Osteoblast (primary cell): ENCODE results near the gene DAPK1. TPM values are rescaled to one million over a fixed set of nuclear protein-coding genes. Genes with fewer than 3 reads are reported as not detected.

ENCODE experiments used
- DNase-seq: peaks from one replicate; pipeline ENCODE4 v3.0.0; 2011; ENCODE audit warnings: low spot score, mixed read lengths; ENCODE audit not compliant: insufficient read length; ENCODE audit errors: missing footprints
- H2AFZ ChIP-seq: 2 replicates; pipeline ENCODE4 v1.6.0; 2011; ENCODE audit warnings: mild to moderate bottlenecking, low read length
- H3K27ac ChIP-seq: 2 replicates; pipeline ENCODE4 v1.5.1; 2011; ENCODE audit warnings: mild to moderate bottlenecking, low read depth, low read length, moderate library complexity
- H3K27me3 ChIP-seq: 2 replicates; pipeline ENCODE4 v1.6.0; 2012; ENCODE audit warnings: mild to moderate bottlenecking, control low read depth, inconsistent platforms, low read length, moderate library complexity; ENCODE audit not compliant: insufficient read depth
- H3K36me3 ChIP-seq: 2 replicates; pipeline ENCODE4 v1.5.1; 2011; ENCODE audit warnings: mild to moderate bottlenecking, low read length, control low read depth, moderate library complexity; ENCODE audit not compliant: insufficient read depth
- H3K4me1 ChIP-seq: 2 replicates; pipeline ENCODE4 v1.5.1; 2011; ENCODE audit warnings: mild to moderate bottlenecking, low read length, control low read depth, moderate library complexity; ENCODE audit not compliant: insufficient read depth
- H3K4me2 ChIP-seq: 2 replicates; pipeline ENCODE4 v1.6.0; 2011; ENCODE audit warnings: mild to moderate bottlenecking, low read length; ENCODE audit not compliant: insufficient read depth
- H3K4me3 ChIP-seq: fragments of 200-600 bp; sonication (generic); 3 replicates; pipeline ENCODE4 v1.5.1; 2012; ENCODE audit warnings: mild to moderate bottlenecking, low read length, inconsistent platforms; ENCODE audit not compliant: insufficient read depth
- H3K79me2 ChIP-seq: 2 replicates; pipeline ENCODE4 v1.6.0; 2012; ENCODE audit warnings: mild to moderate bottlenecking, low read length, control low read depth, inconsistent platforms; ENCODE audit not compliant: insufficient read depth
- H3K9me3 ChIP-seq: 2 replicates; pipeline ENCODE4 v1.5.1; 2011; ENCODE audit warnings: low read depth, low read length, control low read depth
- H4K20me1 ChIP-seq: 2 replicates; pipeline ENCODE4 v1.6.0; 2012; ENCODE audit warnings: mild to moderate bottlenecking, low read length, control low read depth; ENCODE audit not compliant: insufficient read depth
- total RNA-seq: library from RNA; depleted of rRNA; stranded (reverse); fragments of >200 nt; gene quantifications from 2 replicates; pipeline ENCODE4 v1.2.3, GENCODE V29; 2012
- TF ChIP-seq, protein P1 (sequence below): IDR thresholded peaks from 2 replicates; pipeline ENCODE4 v1.5.1; 2011; ENCODE audit warnings: mild to moderate bottlenecking, low read depth, low read length, moderate library complexity; ENCODE audit errors: extremely low read depth

Gene DAPK1
- total RNA-seq, 1 donor = 55.4 TPM

DNA sequence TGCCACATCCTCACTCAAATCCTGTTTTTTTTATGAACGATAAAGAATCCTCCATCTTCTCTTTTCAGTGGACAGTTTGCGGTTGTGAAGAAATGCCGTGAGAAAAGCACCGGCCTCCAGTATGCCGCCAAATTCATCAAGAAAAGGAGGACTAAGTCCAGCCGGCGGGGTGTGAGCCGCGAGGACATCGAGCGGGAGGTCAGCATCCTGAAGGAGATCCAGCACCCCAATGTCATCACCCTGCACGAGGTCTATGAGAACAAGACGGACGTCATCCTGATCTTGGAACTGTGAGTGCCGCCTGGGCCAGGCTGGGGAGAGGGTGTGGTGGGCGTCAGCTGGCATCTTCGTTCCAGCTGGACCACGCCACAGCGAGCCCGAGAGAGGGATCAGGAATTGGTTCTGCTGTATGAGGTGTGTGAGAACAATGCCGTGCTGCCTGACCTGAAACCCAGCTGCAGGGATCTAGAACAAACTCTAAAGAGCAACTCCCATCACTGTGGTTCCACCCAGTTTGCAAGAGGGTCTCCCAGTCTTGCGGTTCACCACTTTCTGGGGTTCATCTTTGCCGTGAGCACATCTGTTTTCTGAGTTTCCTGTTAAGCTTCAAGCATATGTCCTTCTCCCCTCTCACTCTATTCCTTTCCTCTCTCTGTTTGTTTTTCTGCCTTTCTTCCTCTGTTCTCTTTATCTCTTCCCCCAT, 107.4 kb downstream of the DAPK1 start:
- no peak overlapping the region for H3K4me3 ChIP-seq

DNA sequence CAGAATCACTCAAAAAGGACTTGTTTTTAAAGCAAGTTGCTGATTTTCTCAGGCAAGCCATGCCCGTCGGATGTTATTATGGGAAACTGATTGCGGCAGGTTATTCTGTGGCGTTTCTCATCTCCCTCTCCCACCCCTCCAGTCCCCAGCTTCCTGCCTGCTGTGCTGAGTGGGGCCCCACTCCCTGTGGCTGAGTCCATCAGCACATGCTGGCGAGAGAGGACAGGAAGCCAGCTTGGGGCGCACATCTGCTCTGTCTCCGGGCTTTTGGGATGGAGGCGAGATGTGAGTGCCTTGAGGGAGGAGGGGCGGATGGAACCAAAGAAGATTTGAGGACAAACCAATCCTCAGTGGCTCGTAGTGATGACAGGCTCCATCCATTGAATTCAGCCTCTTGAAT, 108.0 kb downstream of the DAPK1 start:
- TF ChIP-seq, protein P1, sequence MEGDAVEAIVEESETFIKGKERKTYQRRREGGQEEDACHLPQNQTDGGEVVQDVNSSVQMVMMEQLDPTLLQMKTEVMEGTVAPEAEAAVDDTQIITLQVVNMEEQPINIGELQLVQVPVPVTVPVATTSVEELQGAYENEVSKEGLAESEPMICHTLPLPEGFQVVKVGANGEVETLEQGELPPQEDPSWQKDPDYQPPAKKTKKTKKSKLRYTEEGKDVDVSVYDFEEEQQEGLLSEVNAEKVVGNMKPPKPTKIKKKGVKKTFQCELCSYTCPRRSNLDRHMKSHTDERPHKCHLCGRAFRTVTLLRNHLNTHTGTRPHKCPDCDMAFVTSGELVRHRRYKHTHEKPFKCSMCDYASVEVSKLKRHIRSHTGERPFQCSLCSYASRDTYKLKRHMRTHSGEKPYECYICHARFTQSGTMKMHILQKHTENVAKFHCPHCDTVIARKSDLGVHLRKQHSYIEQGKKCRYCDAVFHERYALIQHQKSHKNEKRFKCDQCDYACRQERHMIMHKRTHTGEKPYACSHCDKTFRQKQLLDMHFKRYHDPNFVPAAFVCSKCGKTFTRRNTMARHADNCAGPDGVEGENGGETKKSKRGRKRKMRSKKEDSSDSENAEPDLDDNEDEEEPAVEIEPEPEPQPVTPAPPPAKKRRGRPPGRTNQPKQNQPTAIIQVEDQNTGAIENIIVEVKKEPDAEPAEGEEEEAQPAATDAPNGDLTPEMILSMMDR = no peak
- Histone ChIP-seq H3K9me3 (no peaks in the 10 kb centered on the region), H3K4me1 (peaks cover 13% of the 10 kb centered on the region), H3K27me3 (peaks cover 3% of the 10 kb centered on the region), H3K4me2 (no peak overlapping the region), H3K79me2 (no peaks in the 10 kb centered on the region), H3K36me3 (no peaks in the 10 kb centered on the region), H2AFZ (no peak overlapping the region), H4K20me1 (no peaks in the 10 kb centered on the region), H3K27ac (no peak overlapping the region), H3K4me3 (no peak overlapping the region)
- DNase-seq = no peak

More for the DNA sequence above, 107.4 kb downstream of the DAPK1 start:
- Histone ChIP-seq H3K79me2 (no peaks in the 10 kb centered on the region), H3K36me3 (no peaks in the 10 kb centered on the region), H4K20me1 (no peaks in the 10 kb centered on the region), H2AFZ (no peak overlapping the region), H3K4me1 (peaks cover 20% of the 10 kb centered on the region), H3K27me3 (peaks cover 3% of the 10 kb centered on the region), H3K4me2 (no peak overlapping the region), H3K27ac (no peak overlapping the region), H3K9me3 (no peaks in the 10 kb centered on the region)
- no peak for DNase-seq
- TF ChIP-seq, protein P1 = no peak

DNA sequence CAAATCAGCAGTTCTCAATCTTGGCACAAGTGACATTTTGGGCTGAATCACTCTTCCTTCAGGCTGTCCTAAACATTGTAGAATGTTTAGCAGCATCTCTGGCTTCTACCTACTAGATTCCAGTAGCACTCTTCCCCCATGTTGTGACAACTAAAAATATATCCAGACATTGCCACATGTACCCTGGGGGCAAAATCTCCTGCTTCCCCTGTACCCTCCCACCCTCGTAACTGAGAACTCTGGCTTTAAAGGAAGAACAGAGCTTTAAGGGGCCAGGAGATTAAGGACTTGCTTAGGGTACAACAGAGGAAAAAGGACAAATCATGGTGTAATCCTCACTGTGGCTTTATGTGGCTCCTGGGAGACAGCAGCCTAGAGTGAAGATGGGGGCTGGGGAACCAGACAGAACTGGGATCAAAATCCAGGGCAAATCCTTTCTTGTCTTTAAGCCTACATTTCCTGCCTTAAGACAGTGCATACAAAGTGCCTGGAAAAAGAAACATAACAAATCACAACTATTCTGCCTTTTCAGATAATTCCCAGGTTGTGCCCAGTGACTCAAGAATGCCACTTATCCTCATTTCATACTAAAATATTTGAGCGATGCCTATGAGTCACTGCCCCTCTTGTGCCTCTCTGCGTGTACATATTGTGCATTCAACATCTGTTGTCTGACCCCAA, 109.3 kb downstream of the DAPK1 start:
- Histone ChIP-seq H3K79me2 (no peaks in the 10 kb centered on the region), H2AFZ (no peak overlapping the region), H3K4me3 (peak overlapping the region; percentile 8), H3K27me3 (peaks cover 3% of the 10 kb centered on the region), H3K4me2 (peak overlapping the region; percentile 52), H3K36me3 (no peaks in the 10 kb centered on the region), H3K27ac (peak overlapping the region; percentile 63), H3K9me3 (no peaks in the 10 kb centered on the region), H3K4me1 (peaks cover 12% of the 10 kb centered on the region), H4K20me1 (no peaks in the 10 kb centered on the region)
- peak; percentile 92 for DNase-seq
- TF ChIP-seq, protein P1 = no peak

DNA sequence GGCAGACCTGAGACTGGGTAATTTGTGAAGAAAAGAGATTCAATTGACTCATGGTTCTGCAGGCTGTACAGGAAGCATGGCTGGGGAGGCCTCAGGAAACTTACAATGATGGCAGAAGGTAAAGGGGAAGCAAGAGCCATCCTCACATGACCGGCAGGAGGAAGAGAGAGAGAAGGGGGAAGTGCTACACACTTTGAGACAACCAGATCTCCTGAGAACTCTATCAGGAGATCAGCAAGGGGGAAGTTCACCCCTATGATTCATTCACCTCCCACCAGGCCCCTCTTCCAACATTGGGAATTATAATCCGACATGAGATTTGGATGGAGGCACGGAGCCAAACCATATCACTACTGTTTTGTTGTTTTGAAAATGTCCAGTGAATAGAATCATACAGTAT, 110.2 kb downstream of the DAPK1 start:
- H3K9me3 ChIP-seq = no peaks in the 10 kb centered on the region
- no peak overlapping the region for H3K4me3 ChIP-seq
- peak overlapping the region; percentile 29 for H3K27ac ChIP-seq
- no peaks in the 10 kb centered on the region for H3K79me2 ChIP-seq
- no peak for DNase-seq
- no peaks in the 10 kb centered on the region for H3K36me3 ChIP-seq
- H3K4me2 ChIP-seq = no peak overlapping the region
- H2AFZ ChIP-seq = no peak overlapping the region
- TF ChIP-seq, protein P1 = no peak
- H3K4me1 ChIP-seq = peaks cover 12% of the 10 kb centered on the region
- H3K27me3 ChIP-seq = peaks cover 3% of the 10 kb centered on the region
- H4K20me1 ChIP-seq = no peaks in the 10 kb centered on the region
